Measurements from ENCODE around the gene MRPL36. TPM values are rescaled to one million over a fixed set of nuclear protein-coding genes. Genes with fewer than 3 reads are reported as not detected.

Gene MRPL36
- total and polyA plus RNA-seq, 2 donors (not counting 1 experiment from before 2014, with no cell fraction given), result 47.9 to 54.8 TPM

DNA sequence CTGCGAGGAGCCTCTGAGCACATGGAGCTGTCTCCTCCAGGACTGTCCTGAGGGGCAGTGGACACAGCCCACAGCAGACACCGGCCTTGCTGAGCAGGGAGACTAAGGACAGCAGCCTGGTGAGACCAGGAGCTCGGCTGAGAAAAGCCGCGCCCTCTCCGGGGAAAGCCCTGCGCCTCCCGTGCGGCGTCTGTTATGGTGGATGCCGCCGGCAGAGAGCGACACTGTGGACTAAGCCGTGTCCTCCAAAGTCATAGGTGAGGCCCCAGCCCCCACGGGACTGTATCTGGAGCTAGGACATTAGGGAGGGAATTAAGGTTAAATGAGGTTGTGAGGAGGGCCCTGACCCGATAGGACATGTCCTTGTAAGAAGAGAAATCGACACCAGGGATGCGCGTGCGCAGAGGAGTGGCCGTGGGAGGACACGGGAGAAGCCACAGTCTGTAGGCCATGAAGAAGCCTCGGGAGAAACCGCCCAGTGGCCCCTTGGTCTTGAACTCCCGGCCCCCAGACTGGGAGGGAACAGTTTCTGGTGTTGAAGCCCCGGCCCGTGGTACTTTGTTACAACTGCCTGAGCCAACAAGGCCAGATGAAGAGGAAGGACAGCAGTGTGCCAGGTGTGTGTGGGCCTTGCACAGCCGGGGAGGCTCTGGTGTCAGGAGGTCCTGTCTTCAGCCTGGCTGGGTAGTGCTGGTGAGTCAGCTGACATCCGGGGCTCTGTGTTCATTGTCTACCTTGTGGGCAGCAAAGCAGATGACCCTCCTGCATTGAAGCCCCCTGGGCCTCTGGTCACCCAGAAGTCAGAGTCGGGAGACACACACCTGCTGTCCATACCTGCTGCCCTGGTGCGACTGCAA, 22.1 kb downstream of the MRPL36 start:
- H2AFZ ChIP-seq (ENCODE audit: low read length), result no peak overlapping the region
- no peaks in the 10 kb centered on the region for H3K36me3 ChIP-seq (ENCODE audit: control insufficient read depth, insufficient read depth, low read length)
- H3K4me2 ChIP-seq (ENCODE audit: extremely low read depth, insufficient read depth, low read length), result no peak overlapping the region
- no peak for DNase-seq (ENCODE audit: low read depth in 2 of 2)
- no peak overlapping the region for H3K4me3 ChIP-seq (replicated peaks in 1 of 4; ENCODE audit: control extremely low read depth in 1 of 4, insufficient read depth in 1 of 4, low read depth in 3 of 4, low read length in 4 of 4)
- no peaks in the 10 kb centered on the region for H3K79me2 ChIP-seq (ENCODE audit: control insufficient read depth, insufficient read depth, low read length)
- H3K27ac ChIP-seq (ENCODE audit: insufficient read depth, low read length), result no peak overlapping the region
- no peaks in the 10 kb centered on the region for H3K27me3 ChIP-seq (ENCODE audit: control insufficient read depth, insufficient read depth, low read length)
- no peaks in the 10 kb centered on the region for H3K9me3 ChIP-seq (ENCODE audit: control insufficient read depth, insufficient read depth, low read depth, low read length)
- TF ChIP-seq EZH2 (IDR thresholded peaks at IDR 0.05; ENCODE audit: low read length, missing control alignments), result no peak
- TF ChIP-seq, protein P1, sequence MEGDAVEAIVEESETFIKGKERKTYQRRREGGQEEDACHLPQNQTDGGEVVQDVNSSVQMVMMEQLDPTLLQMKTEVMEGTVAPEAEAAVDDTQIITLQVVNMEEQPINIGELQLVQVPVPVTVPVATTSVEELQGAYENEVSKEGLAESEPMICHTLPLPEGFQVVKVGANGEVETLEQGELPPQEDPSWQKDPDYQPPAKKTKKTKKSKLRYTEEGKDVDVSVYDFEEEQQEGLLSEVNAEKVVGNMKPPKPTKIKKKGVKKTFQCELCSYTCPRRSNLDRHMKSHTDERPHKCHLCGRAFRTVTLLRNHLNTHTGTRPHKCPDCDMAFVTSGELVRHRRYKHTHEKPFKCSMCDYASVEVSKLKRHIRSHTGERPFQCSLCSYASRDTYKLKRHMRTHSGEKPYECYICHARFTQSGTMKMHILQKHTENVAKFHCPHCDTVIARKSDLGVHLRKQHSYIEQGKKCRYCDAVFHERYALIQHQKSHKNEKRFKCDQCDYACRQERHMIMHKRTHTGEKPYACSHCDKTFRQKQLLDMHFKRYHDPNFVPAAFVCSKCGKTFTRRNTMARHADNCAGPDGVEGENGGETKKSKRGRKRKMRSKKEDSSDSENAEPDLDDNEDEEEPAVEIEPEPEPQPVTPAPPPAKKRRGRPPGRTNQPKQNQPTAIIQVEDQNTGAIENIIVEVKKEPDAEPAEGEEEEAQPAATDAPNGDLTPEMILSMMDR (conservative IDR thresholded peaks at IDR 0.05 in 1 of 2, IDR thresholded peaks at IDR 0.05 in 1 of 2; ENCODE audit: low read depth in 1 of 2, low read length in 2 of 2), result no peak
- no peaks in the 10 kb centered on the region for H3K4me1 ChIP-seq (ENCODE audit: control insufficient read depth, extremely low read depth, insufficient read depth, low read length)
- H3K9ac ChIP-seq (ENCODE audit: insufficient read depth, low read length), result no peak overlapping the region
- H4K20me1 ChIP-seq (ENCODE audit: control insufficient read depth, extremely low read depth, insufficient read depth, low read length), result no peaks in the 10 kb centered on the region

DNA sequence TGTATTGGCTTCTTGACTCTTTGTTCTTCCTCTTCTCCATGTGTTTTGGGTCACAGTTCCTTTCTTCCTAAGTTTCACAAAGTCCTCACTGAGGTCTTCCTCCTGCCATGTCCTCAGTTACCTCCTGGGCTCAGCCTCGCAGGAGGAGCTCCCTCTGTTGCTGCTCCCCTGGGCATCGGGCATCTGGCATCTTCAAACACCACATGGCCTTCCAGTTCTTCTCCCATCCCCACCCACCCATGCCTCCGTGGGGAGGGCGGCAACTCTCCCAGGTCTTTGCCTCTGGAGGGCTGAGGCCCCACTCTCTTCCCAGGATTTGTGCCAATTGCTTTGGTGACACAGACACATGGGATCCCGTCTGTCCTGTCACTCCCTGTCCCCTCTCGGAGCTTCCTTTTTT, 22.8 kb downstream of the MRPL36 start:
- H3K4me3 ChIP-seq (replicated peaks in 1 of 4; ENCODE audit: control extremely low read depth in 1 of 4, insufficient read depth in 1 of 4, low read depth in 3 of 4, low read length in 4 of 4), result no peak overlapping the region
- no peaks in the 10 kb centered on the region for H3K27me3 ChIP-seq (ENCODE audit: control insufficient read depth, insufficient read depth, low read length)
- no peak overlapping the region for H3K27ac ChIP-seq (ENCODE audit: insufficient read depth, low read length)
- H3K4me1 ChIP-seq (ENCODE audit: control insufficient read depth, extremely low read depth, insufficient read depth, low read length), result no peaks in the 10 kb centered on the region
- no peaks in the 10 kb centered on the region for H3K79me2 ChIP-seq (ENCODE audit: control insufficient read depth, insufficient read depth, low read length)
- no peak overlapping the region for H2AFZ ChIP-seq (ENCODE audit: low read length)
- H3K4me2 ChIP-seq (ENCODE audit: extremely low read depth, insufficient read depth, low read length), result no peak overlapping the region
- TF ChIP-seq, protein P1 (conservative IDR thresholded peaks at IDR 0.05 in 1 of 2, IDR thresholded peaks at IDR 0.05 in 1 of 2; ENCODE audit: low read depth in 1 of 2, low read length in 2 of 2), result no peak
- no peak for TF ChIP-seq EZH2 (IDR thresholded peaks at IDR 0.05; ENCODE audit: low read length, missing control alignments)
- no peaks in the 10 kb centered on the region for H3K9me3 ChIP-seq (ENCODE audit: control insufficient read depth, insufficient read depth, low read depth, low read length)
- no peaks in the 10 kb centered on the region for H3K36me3 ChIP-seq (ENCODE audit: control insufficient read depth, insufficient read depth, low read length)
- no peak for DNase-seq (ENCODE audit: low read depth in 2 of 2)
- H4K20me1 ChIP-seq (ENCODE audit: control insufficient read depth, extremely low read depth, insufficient read depth, low read length), result no peaks in the 10 kb centered on the region
- no peak overlapping the region for H3K9ac ChIP-seq (ENCODE audit: insufficient read depth, low read length)

DNA sequence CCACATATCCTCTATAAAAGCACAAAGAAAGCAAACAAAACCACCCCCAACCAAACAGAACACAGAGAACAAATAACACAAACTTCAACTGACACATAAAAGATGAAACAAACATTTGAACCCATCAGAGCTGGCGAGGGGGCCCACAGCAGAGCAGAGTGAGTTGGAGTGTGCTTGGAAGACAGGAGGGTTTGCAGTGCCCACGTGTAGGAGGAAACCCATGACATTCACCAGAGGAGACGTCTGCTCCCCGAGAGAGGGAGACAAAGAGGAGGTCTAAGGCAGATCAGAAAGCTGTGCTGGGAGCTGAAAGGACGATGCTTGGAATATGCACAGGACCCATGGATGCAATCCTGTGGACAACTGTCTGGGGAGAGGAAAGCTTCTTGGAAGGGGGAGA, 27.0 kb downstream of the MRPL36 start:
- no peak overlapping the region for H3K4me2 ChIP-seq (ENCODE audit: extremely low read depth, insufficient read depth, low read length)
- TF ChIP-seq, protein P1 (conservative IDR thresholded peaks at IDR 0.05 in 1 of 2, IDR thresholded peaks at IDR 0.05 in 1 of 2; ENCODE audit: low read depth in 1 of 2, low read length in 2 of 2), result peak; percentile 53 to 63
- TF ChIP-seq EZH2 (IDR thresholded peaks at IDR 0.05; ENCODE audit: low read length, missing control alignments), result no peak
- H3K9me3 ChIP-seq (ENCODE audit: control insufficient read depth, insufficient read depth, low read depth, low read length), result no peaks in the 10 kb centered on the region
- no peak overlapping the region for H2AFZ ChIP-seq (ENCODE audit: low read length)
- H3K4me1 ChIP-seq (ENCODE audit: control insufficient read depth, extremely low read depth, insufficient read depth, low read length), result no peaks in the 10 kb centered on the region
- H3K79me2 ChIP-seq (ENCODE audit: control insufficient read depth, insufficient read depth, low read length), result no peaks in the 10 kb centered on the region
- no peak overlapping the region for H3K27ac ChIP-seq (ENCODE audit: insufficient read depth, low read length)
- H3K27me3 ChIP-seq (ENCODE audit: control insufficient read depth, insufficient read depth, low read length), result no peaks in the 10 kb centered on the region
- H3K36me3 ChIP-seq (ENCODE audit: control insufficient read depth, insufficient read depth, low read length), result no peaks in the 10 kb centered on the region
- no peak overlapping the region for H3K4me3 ChIP-seq (replicated peaks in 1 of 4; ENCODE audit: control extremely low read depth in 1 of 4, insufficient read depth in 1 of 4, low read depth in 3 of 4, low read length in 4 of 4)
- peak; percentile 51 to 58 for DNase-seq (ENCODE audit: low read depth in 2 of 2)
- no peaks in the 10 kb centered on the region for H4K20me1 ChIP-seq (ENCODE audit: control insufficient read depth, extremely low read depth, insufficient read depth, low read length)
- no peak overlapping the region for H3K9ac ChIP-seq (ENCODE audit: insufficient read depth, low read length)
